GM12874 (cell line): Measurements from ENCODE around the gene ACTL6B.

Experiments
- CTCF ChIP-seq: IDR thresholded peaks from 2 replicates; pipeline ENCODE4 v1.5.1; 2011; ENCODE audit warnings: low read depth, mild to moderate bottlenecking, control low read depth, low read length, moderate library complexity; ENCODE audit not compliant: insufficient read depth

ACTL6B gene

GRCh38 chr7:100649826-100650565, 6.3 kb downstream of the ACTL6B start:
- no peak for TF ChIP-seq CTCF

GRCh38 chr7:100642534-100642907, 13.7 kb downstream of the ACTL6B start:
- TF ChIP-seq CTCF: no peak

- TF ChIP-seq CTCF: 0 out of 2 replicates have a peak, but pooled peaks have one; percentile 6
These were observed 14.3 kb downstream of the ACTL6B start for GRCh38 chr7:100641860-100642533.

- no peak for TF ChIP-seq CTCF
These were observed 14.8 kb downstream of the ACTL6B start, which contains the start of gene TFR2 for GRCh38 chr7:100641463-100641859. Gene TFR2, minus strand, starts transcription at chr7:100641552. Its CDS starts 43 bp downstream, at chr7:100641509.

GRCh38 chr7:100640517-100641440, 15.5 kb downstream of the ACTL6B start:
- TF ChIP-seq CTCF: no peak

GRCh38 chr7:100639995-100640516, 16.2 kb downstream of the ACTL6B start:
- TF ChIP-seq CTCF: no peak
